HG03066 (cell line): ENCODE measurements around the gene ADGRD2.

ENCODE experiments used
- ATAC-seq: cut with Tn5 transposase; IDR thresholded peaks from one replicate; pipeline ENCODE4 v1.9.1; 2021; ENCODE audit warnings: low read depth; ENCODE audit not compliant: unreplicated experiment

Gene ADGRD2

GRCh38 chr9:124505901-124506346, 55.7 kb downstream of the ADGRD2 start:
- no peak for ATAC-seq

DNA sequence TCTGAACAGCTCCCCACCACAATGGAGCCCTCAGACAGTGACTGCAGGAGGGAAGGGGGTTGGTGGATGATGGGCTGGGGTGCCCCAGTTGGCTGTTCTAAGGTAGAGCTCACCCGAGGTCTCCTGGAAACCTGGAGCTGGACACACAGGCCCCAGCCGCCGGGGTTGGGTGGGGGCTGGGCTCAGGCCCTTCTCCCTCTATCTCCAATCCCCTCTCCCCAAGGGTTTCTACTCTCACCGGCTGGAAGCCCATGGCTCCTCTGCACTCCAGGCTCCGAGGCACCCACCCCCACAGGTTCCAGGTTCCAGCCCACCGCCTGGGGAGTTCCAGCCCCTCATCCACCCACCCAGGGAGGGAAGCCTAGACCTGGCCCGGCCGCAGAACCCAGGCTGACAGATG, 56.2 kb downstream of the ADGRD2 start:
- no peak for ATAC-seq

- ATAC-seq: no peak
These were observed 57.0 kb downstream of the ADGRD2 start, which contains the start of gene NR5A1 for GRCh38 chr9:124506931-124507879. TSS of gene NR5A1 (minus strand) at chr9:124507399. CDS start at chr9:124503395, 4,004 bp downstream.

DNA sequence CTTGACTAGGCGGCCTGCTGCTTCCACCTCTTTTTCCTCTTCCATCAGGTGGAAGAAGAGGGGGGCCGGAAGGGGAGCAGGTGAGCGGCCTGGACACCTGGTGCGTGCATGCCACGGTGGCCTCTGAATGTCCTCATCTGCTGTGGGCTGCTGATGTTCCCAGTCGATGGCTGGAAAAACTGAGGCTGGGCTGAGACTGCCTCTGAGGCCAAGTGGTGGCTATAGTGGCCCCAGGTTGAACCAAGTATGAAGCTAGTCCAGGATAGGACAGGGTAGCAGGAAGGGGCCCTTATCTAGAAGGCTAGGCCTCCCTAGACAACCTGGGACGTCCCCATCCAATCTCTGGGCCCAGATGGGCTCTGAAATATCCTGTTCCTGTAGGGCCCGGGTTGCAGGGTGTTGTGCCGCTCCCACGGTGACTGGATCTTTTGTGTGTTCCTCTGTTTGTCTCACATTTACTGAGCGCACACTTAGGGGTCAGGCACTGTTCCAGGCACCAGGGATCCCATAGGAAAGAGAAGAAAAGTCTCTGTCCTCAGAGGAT, 57.7 kb downstream of the ADGRD2 start:
- ATAC-seq: no peak

GRCh38 chr9:124510650-124511425, 60.6 kb downstream of the ADGRD2 start:
- no peak for ATAC-seq

GRCh38 chr9:124511426-124511840, 61.2 kb downstream of the ADGRD2 start:
- ATAC-seq: no peak

GRCh38 chr9:124511891-124512805, 61.9 kb downstream of the ADGRD2 start:
- ATAC-seq: no peak

DNA sequence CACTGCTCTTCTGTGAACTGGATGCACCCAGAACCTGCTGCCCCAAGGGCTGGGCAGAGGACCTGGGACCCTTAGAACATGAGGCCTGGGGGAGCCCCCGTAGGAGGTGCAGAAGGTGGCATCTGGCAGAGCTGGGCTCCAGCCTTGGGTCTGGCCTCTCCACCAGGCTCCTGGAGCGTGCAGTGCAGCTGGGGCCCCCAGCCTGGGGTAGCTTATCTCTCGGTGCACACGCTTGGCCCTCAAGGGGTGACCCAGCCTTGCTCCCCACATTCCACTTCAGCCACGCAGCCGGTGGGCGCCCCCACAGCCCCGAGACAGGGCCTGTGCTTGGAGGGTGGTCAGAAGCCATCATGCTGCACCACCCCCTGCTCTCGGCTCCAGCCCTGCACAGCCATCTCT, 62.6 kb downstream of the ADGRD2 start:
- ATAC-seq: no peak

- no peak for ATAC-seq
These were observed 63.2 kb downstream of the ADGRD2 start for GRCh38 chr9:124513376-124513994.

GRCh38 chr9:124514125-124514524, 63.9 kb downstream of the ADGRD2 start:
- no peak for ATAC-seq

DNA sequence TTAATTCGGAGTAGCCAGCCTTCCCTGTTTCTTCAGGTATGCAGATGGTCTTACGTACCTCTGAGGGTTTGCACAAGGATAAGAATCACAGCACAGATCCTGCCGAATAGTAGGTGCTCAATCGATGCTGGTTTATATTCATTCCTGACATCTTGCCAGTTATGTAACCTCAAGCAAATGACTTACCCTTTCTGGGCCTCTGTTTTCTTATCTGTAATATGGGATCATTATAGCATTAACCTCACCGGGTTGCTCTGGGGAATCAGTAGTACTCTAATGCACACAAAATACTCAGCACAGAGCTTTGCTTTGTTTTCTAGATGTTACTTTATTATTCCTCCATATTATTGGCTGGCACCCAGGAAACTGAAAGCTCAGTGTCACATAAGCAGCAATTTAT, 64.6 kb downstream of the ADGRD2 start:
- ATAC-seq: no peak

GRCh38 chr9:124517600-124517999, 67.3 kb downstream of the ADGRD2 start:
- no peak for ATAC-seq

DNA sequence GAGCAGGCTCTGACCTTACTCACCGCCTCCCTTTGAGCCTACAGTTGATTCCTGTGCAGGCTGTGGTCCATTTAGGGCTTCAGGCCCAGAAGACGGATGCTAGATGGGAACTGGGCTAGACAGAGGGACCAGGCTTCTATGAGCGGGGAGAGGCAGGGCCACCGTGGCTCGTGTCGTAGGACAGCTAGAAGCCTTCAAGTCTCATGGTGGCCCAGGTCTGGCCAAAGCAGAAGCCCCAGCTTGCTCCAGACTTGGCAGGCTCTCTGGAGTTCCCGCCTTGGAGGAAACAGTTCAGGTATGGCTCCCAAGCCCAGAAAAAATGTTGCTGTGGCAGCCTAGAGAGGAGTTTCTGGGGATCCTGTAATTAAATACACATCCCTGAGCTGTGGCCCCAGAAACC, 67.9 kb downstream of the ADGRD2 start:
- no peak for ATAC-seq

GRCh38 chr9:124520206-124520596, 70.0 kb downstream of the ADGRD2 start:
- ATAC-seq: no peak

GRCh38 chr9:124521142-124521541, 70.9 kb downstream of the ADGRD2 start:
- no peak for ATAC-seq

DNA sequence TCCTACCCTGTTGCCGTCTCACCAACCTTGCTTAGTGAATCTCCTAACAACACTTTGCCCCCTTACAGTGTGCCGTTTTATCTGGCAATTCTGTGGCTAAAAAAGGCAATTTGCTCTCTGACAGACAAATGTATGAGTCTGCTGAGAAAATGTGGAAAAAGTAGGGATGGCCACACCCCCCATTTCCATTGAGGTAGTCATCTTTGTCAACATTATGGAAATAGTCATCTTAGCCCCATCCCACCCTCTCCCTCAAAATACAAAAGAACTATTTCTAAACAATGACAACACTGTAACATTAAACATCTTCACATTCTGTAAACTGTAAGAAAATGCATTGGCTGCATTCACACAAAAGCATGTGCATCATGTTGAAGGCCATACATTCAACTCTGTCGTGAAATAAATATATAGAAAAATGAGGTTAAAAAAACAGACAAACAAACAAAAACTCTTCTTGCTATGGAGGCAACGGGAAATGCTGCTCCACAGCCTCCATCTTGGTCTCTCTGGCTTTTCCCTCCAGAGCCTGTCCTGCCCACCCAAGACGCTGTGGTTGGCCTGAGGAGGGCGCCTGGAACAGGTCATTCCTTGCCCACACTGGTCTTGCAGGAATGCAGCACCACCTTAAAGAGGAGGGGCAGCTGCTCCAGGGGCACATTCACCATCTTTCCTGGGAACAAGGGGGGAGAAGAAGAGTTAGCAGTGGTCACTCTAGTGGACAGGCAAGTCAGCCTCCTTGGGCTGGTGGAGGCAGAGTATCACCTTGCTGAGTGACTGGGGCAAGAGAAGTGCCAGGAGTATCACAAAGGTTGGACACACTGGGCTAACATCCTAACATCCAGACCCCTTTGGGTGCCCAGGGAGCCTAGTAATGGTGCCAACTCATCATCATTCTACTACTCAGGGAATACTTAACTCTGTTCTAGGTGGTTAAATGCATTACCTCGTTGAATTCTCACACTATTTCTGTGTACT, 72.2 kb downstream of the ADGRD2 start:
- ATAC-seq: no peak

DNA sequence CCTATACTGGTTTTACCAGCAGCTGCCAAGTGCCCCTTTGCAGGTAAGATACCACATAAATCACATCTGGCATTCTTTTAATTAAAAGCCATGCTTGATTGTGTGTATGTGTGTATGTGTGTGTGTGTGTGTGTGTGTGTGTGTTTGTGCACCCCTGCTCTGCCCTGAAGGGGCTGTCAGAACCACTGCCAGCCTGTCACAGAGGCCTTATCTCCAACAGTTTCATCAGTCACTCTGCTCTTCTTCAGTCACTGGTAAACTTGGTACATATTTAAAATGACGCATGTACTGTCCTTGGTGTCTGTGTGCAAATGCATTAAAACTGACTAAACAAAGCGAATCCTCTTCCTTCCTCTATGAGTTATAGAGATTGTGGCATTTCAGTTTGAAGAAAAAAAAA, 75.9 kb downstream of the ADGRD2 start:
- no peak for ATAC-seq

DNA sequence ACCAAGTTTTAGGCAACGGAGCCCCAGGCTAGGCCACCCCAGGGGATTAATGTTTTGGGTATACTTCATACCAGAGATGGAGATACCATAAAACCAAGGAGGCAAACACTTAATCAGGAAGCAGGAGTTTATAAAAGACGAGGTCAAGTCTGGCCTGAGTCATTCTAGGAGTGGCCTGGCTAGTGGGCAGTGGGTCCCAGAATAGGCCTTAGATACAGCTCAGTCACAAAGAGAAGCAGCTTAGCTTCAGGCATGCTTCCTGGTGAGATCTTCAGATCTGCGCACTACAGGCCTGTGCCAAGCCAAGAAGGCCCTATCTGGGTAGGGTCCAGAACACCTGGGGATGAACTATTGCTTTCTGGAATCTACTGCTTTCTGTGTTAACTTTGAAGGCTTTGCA, 77.5 kb downstream of the ADGRD2 start:
- ATAC-seq: no peak
